Right renal cortex interstitium (tissue), 3 donors: Measurements from ENCODE around the gene SSPN. TPM values are rescaled to one million over a fixed set of nuclear protein-coding genes. Genes with fewer than 3 reads are reported as not detected.

Source experiments
- DNase-seq, 3 donors: peaks; one replicate each; pipeline ENCODE4 v3.0.0-alpha.2; 2013; ENCODE audit warnings: low read depth in 3 of 3, low spot score in 2 of 3
- polyA plus RNA-seq, 3 donors: library from polyadenylated mRNA; unstranded; fragments of 120-200 nt; gene quantifications; one replicate each; pipeline ENCODE4 v1.2.1, GENCODE V29; 2013; ENCODE audit not compliant: insufficient read length in 3 of 3

Gene SSPN
- polyA plus RNA-seq, 3 donors: 12.6 to 15.3 (median 13.6) TPM

GRCh38 chr12:26255893-26256645 lies 60.7 kb downstream of the SSPN start:
- no peak for DNase-seq

DNA sequence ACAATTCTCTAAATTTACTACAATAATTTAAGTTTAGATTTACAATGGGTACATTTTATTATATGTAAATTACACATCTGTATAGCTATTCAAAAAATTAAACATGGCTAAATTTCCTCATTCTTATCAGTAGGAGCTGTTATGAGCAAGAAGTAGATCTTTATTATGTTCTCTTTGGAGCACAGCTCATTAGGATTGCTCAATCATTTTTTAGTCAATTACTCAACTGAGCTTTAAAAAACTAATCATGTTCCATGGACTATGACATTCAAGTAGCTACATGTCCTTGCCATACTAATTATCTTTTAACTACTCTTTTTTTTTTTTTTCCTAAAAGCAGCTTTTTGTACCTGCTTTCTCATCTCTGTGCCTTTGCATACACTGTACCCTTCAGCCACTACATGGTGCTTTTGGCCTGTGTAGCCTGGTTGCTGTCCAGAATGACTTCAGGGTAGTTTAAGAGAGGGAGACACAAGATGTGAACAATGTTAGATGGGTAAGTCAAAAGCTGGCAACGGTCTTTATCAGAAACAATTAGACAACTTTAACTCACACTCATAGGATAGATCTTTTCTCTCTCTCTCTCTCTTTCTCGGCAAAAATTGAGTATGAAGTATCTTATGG lies 69.0 kb downstream of the SSPN start:
- DNase-seq: no peak

DNA sequence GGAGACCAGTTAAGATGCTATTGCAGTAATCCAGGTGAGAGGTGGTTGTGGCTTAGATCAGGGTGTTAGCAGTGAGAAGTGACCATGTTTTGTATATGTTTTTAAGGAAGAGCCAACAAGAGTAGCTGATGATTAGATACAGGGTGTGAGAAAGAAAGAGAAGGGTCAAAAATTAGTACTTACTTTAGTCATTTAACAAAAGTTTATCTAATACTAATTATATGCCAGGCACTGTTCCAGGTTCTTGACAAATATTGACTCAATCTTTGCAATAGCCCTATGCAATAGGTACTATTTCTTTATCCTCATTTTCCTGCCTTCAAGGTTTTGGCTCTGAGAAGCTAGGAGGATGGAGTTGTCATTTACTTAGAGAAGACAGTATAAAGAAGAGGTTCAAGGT lies 70.2 kb downstream of the SSPN start:
- DNase-seq: no peak

DNA sequence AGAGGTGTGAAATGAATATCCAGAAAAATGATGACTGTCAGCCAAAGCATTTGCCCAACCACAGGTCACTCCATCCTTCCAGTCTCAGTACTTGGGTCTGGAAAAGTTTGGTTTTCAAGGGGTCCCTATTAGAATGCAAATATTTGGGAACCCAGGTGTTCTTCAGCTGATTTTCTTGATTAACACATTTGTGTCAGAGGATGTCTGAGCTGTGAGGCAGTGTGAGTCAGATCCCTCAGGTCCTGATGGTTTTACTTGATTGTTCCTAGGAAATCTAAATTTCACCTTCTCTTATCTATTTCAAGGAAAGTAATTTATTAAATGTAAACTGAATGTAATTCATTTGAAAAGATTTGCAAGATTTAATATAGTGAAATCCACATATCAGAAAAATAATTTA lies 71.5 kb downstream of the SSPN start:
- DNase-seq: no peak

- no peak for DNase-seq
Observed at GRCh38 chr12:26268841-26269561, 73.6 kb downstream of the SSPN start.

GRCh38 chr12:26269562-26270284 lies 74.3 kb downstream of the SSPN start:
- no peak for DNase-seq

- DNase-seq: no peak
Observed at GRCh38 chr12:26271024-26271423, 75.7 kb downstream of the SSPN start.

GRCh38 chr12:26271889-26272492 lies 76.6 kb downstream of the SSPN start:
- no peak for DNase-seq

GRCh38 chr12:26272851-26273250 lies 77.5 kb downstream of the SSPN start:
- no peak for DNase-seq

DNA sequence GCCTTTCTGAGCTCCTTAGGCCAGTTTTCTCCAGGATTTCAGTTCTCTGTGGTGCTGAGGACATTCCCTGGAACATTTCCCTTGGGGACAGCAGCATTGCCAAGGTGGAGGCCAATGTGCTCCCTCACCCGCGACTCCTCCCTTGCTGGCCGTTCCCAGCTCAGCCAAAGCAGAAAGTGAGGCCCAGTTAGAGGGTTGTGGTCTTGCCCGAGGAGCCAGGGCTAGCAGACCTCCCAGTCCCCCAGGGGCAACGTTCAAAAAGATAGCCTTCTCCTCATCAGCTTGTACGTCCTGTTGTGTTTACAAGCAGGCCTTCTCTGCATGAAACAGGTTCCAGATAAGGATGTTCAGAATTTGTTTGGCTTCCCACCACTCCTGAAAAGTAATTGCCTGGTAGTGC lies 78.4 kb downstream of the SSPN start:
- no peak for DNase-seq

DNA sequence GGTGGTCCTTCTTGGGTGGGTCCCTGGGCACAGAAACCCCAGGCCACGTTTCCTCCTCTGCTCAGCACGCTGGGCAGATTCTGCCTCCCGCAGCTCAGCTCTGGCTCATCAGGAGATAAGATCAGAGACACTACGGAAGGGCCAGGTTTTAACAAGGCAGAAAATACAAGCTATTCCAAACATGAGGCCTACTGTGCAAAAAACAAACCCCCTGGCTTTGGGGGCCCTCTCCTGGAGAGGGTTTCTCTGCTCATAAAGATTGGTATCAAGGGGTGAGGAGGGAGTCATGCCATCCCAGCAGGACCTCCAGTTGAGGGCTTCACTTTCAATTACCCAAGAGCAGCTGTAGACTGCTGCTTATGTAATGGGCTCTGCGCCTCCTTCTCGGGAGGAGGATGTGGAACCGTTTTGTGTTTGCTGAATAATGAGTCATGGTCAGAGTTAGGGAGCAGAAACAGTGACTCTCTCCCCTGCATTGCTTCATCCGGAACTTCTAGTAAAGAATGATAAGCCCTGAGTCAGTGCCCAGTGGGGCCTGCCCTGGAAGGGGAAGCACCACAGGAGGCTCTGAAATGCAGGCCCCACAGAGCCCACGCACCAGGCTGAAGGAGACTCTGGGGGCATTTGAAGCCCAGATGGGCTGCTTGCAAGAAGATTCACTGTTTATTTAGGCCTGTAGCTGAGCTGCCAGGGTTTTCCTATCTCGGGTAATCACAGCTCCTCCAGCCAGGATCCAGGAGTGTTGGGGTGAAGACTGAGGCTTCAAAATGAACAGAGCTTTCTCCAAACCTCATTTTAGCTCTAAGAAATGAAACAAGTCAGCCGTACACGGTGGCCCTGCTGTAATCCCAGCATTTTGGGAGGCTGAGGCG lies 79.3 kb downstream of the SSPN start:
- no peak for DNase-seq

DNA sequence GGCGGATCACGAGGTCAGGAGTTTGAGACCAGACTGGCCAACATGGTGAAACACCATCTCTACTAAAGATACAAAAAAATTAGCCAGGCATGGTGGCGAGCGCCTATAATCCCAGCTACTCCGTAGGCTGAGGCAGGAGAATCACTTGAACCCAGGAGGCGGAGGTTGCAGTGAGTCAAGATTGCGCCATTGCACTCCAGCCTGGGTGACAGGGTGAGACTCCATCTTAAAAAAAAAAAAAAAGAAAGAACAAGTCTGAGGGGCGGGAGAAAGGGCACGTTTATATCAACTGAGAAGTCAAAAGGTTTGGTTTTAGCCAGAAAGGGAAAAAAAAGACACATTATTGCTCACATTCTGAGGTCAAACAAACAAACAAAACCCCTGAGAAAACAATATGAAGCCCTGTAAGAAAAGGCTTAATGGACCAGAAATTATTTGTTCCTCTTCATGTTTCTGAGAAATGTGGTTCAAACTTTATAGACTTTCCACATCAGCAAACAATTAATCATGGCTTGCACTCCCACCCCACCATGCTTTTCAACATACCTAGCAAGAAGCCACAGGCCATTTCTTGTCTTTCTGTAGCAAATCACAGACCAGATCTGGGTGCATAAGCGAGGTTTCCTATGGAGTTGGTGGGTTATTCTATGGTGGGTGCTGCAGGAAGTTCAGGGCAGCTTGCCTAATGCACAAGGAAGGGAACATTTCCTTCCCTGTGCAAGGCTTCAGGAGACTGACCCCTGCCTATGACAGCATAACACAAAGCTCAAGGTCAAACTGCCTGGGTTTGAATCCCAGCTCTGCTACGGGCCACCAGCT lies 80.1 kb downstream of the SSPN start:
- no peak for DNase-seq

- DNase-seq: no peak
Observed at GRCh38 chr12:26276709-26277108, 81.3 kb downstream of the SSPN start.

DNA sequence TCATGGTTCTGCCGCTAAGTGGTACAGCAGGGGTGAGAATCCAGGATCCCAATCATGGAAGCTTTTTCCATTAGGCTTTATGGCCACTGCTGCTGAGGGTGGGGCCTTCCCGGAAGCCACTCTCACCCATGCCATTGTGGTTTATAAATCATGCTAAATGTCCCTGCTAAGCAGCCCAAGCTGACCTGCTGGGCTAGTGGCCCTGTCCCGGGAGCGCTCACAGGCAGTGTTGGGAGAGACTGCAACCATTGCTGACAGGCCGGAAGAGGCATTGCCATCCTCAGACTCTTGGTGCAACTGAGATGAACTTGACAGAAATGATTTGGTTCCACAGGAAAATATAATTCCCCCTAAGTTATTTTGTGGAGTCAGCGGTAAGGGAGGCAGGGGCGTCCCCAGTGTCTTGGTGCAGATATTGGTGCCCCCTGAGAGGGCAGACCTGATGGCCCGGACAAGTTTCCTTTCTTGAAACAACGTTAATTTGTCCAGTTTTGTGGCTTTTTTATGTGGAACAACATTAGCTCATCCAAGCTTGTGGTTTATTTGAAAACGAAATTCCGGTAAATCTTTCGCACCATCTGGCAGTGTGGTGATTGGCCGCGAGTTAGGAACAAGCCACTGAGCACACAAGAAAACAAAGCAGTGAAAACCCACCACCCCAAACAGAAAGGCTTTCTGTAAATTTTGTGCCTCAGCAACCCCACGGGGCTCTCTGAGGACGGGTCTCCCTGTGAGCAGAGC lies 82.3 kb downstream of the SSPN start:
- no peak for DNase-seq

- DNase-seq: no peak
Observed at GRCh38 chr12:26278266-26278665, 82.9 kb downstream of the SSPN start.

DNA sequence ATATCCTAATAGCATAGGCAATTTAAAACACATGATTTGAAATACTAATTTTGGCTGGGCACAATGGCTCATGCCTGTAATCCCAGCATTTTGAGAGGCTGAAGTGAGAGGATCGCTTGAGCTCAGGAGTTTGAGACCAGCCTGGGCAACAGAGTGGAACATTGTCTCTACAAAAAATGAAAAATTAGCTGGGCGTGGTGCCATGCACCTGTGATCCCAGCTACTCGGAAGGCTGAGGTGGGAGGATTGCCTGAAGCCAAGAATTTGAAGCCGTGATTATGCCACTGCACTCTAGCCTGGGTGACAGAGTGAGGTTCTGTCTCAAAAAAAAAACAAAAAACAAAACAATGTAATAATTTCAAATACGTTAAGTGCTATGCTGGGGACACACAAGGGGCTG lies 83.3 kb downstream of the SSPN start:
- no peak for DNase-seq

DNA sequence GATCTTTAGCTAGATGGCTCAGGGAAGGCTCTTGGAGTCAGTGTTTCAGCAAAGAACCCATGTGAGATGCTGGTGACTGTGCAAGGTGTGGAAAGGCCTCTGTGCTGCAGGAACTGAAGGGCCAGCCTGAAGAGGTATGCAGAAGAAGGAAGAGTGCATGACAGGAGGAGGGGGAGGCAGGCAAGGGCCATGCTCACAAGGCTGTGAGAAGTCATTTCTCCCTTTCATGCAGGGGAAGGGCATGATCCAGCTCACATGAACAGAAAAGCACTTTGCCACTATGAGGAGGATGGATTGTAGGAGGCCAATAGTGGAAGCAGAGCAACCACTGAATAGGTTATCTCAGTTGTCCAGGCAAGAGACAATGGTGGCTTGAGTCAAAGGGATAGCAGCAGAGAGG lies 83.7 kb downstream of the SSPN start:
- no peak for DNase-seq

- no peak for DNase-seq
Observed at GRCh38 chr12:26279908-26280307, 84.5 kb downstream of the SSPN start.
